HG03064 (cell line): ENCODE measurements around the gene CAMK2B.

Experiments
- ATAC-seq: cut with Tn5 transposase; IDR thresholded peaks from one replicate; pipeline ENCODE4 v1.9.1; 2021; ENCODE audit warnings: low read depth; ENCODE audit not compliant: unreplicated experiment

CAMK2B gene

GRCh38 chr7:44259547-44260457, 65.6 kb downstream of the CAMK2B start:
- ATAC-seq, result no peak

GRCh38 chr7:44258865-44259546, 66.4 kb downstream of the CAMK2B start:
- no peak for ATAC-seq

- no peak for ATAC-seq
Observed at GRCh38 chr7:44258423-44258760, 67.0 kb downstream of the CAMK2B start.

DNA sequence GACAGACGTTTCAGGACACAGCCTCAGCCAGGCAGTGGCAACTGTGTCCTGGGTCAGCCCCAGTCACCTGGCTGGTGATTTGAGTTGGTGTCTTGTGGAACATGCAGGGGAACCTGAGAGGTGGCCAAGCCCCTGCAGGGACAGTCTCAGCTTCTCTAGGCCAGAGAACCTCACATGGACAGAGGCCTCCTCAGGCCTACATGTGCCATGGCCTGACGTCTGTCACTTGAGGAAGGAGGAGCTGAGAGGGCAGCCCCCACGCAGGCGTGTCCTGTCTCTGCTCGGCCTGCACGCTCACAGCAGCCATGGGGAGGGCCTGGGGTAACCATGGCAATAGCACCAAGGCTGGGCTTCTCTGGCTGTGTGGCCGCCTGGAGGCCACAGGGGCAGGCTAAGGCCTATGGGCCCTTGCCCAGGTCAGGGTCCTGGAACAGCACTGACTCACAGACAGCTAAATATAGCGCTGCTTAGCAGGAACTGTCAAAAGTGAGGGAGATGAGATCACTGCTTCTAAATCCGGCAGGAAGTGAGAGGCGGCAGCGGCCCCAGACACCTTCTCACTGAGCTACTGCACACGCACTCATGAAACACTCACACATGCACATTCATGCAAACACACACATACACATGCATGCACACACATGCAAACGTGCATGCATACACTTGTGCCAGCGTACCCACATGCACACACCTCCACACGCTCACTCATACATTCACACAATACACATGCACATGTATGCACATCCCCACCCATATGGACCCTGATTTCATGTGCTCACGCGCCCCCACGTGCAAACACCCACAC, 67.6 kb downstream of the CAMK2B start:
- peak; percentile 88 for ATAC-seq

DNA sequence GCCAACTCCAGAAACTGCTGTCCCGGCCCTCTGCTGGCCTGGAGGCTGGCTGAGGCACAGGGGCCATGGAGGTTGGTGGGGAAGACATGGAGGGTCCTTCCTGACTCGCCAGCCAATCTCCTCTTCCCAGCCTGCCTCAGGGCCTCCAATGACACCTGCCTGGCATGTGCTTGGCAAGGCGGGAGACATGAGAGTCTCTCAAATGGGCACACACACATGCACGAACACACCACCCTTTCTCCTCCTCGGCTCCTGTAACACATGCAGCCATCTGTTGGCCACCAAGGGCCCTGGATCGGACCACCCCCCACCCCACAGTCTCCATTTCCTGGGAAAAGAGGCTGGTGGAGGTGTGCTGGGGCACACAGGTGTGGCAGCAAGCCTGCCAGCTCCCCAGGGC, 68.2 kb downstream of the CAMK2B start:
- no peak for ATAC-seq

- no peak for ATAC-seq
Observed at GRCh38 chr7:44256459-44256858, 68.9 kb downstream of the CAMK2B start.

DNA sequence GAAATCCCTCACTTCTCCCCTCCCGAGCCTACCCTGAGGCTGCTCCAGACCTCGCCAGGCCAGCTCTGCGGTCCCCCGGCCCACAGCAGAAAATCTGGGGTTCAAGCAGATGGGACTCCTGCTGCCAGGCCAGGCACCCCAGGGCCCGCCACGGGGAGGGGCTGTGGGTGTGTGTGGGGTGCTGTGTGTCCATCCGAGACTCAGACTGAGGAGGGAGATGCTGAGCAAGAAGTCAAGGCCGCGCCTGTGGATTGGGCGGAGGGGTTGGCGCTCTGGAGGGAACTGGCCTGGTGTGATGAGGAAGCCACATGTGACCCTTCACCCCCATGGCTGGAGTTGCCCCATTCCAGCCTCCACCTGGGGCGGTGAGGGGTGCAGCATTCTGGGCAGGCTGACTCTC, 73.5 kb downstream of the CAMK2B start:
- no peak for ATAC-seq

DNA sequence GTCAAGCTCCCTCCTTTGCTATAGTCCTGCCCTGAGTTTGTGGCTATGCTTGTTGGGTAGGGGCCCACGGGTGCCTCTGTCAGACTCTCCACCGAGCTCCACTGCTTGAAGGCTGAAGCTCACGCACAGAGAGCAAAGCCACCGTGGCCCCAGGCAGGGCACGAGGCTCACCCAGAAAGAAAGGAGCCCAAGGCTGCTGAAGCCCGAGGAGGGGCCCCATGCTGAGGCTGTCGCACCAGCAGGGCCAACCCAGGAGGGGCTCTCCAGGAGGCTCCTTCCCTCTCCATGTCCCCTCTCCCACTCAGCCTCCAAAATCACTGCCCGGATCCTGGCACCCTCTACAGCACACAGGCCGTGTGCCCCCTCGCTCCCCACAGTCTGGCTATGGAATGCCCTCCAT, 74.1 kb downstream of the CAMK2B start:
- no peak for ATAC-seq

GRCh38 chr7:44249639-44250234, 75.7 kb downstream of the CAMK2B start:
- ATAC-seq, result no peak

DNA sequence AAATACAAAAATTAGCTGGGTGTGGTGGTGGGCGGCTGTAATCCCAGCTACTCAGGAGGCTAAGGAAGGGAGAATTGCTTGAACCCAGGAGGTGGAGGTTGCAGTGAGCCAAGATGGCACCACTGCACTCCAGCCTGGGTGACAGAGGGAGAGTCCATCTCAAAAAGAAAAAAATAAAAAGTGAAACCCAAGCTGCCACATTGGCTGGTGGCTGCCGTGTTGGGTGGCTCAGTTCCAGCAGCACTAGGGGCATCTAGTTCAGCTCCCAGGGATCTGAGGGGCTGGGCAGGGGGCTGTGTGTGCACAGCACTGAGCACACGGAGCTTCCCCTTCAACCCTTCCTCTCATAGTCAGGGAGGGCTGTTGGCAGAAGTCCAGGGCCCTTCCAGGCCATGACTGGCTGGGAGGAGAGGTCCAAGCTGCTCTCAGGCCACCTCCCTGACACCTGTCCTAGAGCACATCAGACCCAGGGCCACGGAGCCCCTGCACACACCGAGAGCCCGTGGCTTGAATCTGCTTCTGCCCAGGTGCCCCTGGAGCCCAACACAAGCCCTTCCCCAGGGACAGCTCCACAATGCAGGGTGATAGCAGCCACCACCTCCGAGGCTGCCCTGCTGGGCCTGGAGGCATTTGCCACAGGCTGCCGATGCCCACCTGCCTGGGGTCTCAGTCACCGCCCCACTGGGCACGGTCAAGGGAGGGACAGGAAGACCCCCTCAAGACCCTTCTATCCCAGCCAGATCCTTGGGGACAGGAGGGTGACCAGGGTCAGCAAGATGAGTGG, 77.3 kb downstream of the CAMK2B start:
- no peak for ATAC-seq

DNA sequence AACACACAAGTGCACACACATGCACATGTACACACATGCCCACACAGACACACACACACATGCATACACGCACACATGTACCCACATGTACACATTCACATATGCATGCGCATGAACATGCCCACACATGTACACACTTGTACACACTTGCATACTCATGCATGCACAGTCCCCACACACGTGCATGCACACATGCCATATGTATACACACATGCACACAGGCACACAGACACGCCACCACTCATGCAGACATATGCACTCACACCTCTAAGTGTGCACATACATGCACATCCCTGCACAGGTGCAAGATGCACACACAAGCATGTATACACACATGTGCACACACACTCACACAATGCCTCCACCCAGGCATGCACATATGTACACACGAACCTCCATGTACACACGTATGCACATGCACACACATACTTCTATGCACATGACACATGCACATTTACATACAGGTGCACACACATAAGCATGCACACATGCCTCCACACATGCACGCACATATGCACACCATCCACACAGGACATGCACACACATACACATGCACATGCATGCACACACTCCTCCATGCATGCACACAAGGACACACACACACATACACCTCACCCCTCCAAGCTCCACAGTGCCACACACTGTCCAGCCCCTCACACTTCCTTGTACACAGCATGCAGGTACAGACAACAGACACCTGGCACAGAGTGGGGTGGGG, 78.8 kb downstream of the CAMK2B start:
- no peak for ATAC-seq

DNA sequence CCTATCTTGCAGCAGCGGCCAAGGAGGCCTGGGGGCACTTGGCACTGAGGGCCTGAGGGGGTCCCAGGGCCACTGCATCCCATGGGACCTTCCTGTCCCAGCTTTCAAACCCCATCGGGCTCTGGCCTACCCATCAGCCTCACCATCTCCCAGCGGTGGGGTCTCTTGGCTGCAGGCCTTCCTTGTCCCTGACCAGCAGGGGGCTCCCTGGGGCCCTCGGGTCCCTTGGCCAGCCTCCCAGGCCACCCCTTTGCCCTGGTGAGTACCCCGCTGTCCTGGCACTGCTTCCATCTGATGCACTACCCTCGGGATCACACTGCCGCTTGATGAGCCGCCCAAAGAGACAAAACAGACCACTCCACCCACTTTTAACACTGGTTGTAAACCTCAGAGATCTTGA, 81.1 kb downstream of the CAMK2B start:
- ATAC-seq, result no peak

GRCh38 chr7:44242091-44242490, 83.3 kb downstream of the CAMK2B start:
- ATAC-seq, result no peak

DNA sequence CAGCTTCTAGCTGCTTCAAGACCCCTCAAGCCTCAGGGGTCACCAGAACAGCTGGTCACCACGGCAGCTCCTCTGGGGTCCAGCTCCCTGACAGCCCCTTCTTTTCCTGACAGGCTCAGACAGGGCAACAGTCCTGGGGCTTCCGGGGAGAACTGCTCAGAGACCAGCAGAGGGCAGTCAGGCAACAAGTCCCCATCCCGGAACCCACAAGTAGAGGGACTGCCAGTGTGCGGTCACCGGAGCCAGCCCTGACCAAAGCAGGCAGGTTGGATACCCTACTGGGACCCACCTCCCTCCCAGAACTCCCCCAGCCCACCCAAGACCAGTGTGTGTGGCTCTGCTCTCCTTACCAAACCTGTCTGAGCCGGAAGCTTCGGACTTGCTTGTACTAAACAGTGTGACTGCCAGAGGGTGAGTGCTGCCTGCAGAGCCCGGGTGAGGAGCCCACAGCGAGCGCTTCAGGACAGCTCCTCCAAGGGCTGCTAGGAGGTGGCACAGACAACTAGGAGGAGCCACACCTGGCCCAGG, 84.3 kb downstream of the CAMK2B start:
- no peak for ATAC-seq

- no peak for ATAC-seq
Observed at GRCh38 chr7:44240376-44240775, 85.0 kb downstream of the CAMK2B start.

DNA sequence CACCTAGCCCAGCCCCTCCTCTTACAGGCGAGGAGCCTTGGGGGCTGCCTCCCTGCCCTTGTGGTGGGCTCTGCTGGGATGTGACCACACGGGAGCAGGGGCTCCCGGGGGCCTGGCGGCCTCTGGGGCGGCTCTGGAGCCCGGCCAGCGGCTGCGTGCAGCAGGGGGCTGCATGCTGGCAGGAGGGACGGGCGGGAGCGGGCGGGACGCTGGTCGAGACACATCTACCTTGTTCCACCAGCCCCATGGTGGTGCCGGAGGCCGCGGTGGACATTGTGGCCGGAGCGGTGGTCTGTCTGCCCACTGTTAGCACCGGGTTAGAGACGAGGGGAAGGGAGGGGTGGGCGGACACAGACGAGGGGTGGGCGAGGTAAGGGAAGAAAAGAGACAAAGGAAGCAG, 86.0 kb downstream of the CAMK2B start:
- ATAC-seq, result no peak

DNA sequence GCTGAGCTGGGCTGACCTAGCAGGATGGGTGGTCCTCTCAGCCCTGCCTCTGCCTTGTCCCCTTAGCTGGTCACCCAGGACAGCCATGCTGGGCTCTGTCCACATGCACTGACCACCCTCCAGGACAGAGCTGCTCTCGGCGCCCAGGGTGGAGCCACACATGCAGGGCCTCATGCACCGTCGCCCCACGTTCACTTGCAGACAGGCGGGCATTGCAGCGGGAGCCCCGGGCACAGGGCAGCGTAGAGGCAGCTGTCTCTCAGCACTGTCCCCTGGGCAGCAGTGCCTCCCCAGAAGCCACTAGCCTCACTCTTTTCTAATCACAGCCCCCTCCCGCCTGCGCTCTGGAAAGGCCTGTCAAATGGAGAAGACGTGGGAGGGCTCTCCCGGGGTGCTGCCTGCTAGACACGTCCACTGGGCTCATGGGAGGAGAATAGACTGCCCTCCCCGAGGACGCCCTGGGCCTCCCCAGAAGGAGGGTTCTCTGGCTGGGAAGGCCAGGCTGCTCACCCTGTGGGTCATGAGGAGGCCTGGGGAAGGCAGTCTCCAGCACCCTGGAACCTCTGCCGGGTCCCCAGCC, 87.2 kb downstream of the CAMK2B start:
- no peak for ATAC-seq

DNA sequence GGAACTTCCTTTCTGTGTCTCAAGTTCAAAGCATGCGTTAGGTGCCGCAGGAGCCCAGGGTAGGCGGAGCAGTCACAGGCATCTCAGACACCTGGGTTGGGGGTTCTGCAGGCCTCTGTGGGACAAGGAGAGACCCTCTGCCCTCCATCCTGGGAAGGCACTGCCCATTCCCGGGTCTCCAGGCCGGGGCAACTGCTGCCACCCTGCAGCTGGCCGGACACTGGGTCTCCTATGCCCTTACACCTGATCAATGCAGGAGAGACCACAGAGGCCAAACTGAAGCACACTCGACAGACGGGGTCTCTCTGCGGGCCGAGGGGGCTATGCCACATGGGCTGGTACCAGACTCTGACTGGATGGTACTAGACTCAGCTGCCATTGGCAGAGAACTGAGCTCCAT, 87.7 kb downstream of the CAMK2B start:
- ATAC-seq, result no peak

- no peak for ATAC-seq
Observed at GRCh38 chr7:44236333-44236728, 89.1 kb downstream of the CAMK2B start.
